Activated CD4-positive, CD25-positive, alpha-beta regulatory T cell treated with anti-CD3 and anti-CD28 coated beads, Interleukin-2, amount 50 U/mL, for 16 hours (primary cell): Measurements from ENCODE around the gene ZC2HC1B.

ENCODE experiments used
- DNase-seq: peaks from one replicate; pipeline ENCODE4 v3.0.0-alpha.2; 2020; ENCODE audit warnings: low read depth, low spot score

ZC2HC1B gene

DNA sequence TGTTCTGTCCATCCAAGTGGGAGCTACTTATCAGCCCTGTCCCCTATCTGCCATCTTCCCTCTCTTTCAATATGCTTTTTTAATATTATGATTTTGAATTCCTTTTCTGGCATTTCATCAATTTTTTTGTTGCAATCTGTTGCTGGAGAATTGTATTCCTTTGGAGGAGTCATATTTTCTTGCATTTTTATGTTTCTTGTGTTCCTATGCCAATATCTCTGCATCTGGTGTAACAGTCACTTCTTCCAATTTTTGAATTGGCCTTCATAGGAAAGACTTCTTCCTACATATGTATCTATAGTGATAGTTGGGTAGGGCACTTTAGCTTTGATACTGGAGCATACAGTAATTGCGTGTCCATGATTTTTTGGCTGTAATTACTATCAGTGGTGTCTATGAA lies 70.1 kb downstream of the ZC2HC1B start:
- DNase-seq = no peak

DNA sequence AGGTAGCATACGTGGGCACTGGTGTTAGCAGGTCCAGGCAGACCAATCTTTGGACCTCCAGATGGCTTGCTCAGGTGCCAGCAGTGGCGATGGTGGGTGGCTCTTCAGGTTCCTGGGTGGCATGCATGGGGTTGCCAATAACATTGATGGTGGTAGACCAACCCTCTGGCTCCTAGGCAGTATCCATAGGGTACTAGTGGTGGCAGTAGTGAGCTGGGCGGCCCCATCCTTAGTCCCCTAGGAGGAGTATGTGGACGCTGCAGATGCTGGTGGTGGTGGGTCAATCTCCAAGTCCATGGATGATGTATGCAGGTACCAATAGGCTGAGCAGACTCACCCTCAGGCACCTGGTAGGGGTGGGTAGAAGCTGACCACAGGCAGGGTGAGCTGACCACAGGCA lies 70.6 kb downstream of the ZC2HC1B start:
- DNase-seq = no peak

DNA sequence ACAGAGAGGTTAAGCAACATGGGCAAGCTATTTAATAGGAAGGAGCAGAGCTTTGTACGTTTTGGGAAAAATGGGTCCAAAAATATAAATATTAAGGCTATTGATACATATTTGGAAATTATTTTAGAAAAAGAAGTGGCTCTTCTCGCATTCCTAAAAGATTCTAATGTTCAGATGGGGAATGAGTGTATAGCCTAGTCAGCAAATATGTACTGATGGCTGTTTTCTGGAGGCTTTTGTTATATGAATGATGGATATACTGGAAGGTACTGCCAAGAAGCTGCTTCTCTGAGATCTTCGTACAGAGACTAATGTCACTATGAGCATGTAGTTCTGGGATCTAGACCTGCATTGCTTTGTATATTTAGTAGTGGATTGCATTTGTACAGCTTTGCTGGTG lies 72.1 kb downstream of the ZC2HC1B start:
- DNase-seq = no peak

DNA sequence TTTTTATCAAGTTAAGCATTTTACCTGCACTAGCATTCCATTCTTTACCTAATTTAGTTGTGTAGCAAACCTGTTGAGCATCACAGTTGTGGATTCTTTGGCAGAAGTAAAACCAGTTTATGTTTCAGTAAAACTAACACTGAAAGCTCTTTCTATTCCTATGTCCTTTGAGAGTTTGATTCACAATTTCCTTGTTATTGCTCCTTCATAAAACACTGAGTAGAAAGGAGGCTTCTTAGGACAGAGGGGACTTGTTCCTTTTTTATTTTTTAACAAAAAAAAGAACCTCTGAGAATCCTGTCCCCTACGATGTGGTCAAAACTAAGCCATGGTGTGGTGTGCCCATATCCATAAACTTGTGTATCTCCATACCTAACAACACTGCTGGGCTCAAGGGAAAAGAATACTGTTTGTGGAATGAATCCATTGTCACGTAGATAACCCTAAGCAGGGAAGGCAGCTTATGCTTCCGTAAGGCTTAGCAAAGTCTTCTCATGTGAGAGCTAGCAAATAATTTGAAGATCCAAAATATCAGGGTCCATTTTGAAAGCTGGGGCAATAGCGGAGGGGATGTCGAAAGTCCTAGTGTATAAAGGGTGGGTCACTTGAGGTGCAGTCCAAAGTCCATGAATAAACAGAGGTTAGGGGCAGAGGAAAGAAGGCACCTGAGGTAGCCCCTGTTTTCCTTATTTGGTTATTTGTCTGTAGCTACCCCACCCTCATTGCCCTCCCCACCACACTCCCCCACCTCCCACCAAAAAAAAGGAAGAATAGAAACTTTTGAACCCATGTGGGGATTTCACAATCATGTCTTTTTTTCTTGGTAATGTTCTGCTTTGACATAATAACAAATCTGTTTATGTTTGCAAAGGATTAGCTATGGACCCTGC lies 72.7 kb downstream of the ZC2HC1B start:
- DNase-seq = no peak

DNA sequence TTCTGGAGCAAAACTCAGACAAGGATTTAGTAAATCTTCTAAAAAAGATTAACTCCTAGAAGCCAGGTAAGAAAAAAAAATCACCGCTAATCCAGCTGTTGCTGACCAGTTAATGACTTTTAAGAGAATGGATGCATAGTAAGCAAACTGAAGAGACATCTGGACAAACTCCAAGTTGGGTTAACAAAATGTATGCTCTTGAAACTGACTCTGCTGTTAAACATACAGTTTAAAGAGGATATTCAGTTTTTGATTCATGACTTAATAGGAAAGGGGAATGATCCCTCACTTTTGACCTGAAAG lies 73.3 kb downstream of the ZC2HC1B start:
- DNase-seq = no peak

DNA sequence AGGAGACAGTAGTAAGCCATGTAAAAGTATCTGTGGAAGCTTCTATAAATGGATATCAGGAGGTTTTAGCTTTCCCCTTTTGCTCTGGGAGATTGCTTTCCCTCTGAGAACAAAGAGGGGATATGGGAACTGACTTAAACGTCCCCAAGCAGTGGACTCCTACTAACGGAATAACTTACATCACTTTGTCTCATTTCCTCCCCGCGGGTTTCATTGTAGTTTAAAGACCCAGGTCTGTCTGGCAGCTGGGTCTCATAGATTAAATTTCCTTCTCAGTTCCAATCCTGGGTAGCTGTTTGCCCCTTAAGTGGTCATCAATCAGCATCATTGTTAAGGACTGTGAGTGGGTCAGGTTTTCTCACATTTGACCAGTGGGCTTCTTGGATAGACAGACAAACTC lies 75.1 kb downstream of the ZC2HC1B start:
- no peak for DNase-seq

DNA sequence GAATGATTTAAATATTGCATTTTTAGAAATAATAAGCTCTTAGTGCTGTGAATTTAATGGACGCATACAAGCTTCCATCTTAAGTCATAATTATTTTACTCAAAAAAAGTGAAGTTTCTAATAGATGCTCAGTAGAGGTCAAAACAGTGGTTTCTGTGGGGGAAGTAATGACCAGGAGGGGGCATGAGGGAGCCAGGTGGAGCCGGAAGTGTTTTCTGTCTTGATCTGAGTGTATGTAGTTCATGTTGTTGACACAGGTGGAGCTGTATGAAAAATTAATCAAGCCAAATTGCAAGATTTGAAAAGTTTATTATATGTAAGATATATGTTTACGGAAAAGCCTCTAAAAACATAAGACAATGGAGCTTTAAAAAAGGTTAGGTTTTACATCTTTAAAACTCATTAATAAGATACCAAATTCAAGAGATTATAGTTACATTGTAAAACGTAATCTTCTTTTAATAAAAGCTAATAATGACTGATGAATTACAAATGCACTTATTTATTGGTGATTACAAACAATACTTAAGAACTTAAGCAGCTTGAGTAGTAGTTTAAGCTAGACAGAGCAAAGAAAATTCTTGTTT lies 75.8 kb downstream of the ZC2HC1B start:
- DNase-seq = peak; percentile 21

DNA sequence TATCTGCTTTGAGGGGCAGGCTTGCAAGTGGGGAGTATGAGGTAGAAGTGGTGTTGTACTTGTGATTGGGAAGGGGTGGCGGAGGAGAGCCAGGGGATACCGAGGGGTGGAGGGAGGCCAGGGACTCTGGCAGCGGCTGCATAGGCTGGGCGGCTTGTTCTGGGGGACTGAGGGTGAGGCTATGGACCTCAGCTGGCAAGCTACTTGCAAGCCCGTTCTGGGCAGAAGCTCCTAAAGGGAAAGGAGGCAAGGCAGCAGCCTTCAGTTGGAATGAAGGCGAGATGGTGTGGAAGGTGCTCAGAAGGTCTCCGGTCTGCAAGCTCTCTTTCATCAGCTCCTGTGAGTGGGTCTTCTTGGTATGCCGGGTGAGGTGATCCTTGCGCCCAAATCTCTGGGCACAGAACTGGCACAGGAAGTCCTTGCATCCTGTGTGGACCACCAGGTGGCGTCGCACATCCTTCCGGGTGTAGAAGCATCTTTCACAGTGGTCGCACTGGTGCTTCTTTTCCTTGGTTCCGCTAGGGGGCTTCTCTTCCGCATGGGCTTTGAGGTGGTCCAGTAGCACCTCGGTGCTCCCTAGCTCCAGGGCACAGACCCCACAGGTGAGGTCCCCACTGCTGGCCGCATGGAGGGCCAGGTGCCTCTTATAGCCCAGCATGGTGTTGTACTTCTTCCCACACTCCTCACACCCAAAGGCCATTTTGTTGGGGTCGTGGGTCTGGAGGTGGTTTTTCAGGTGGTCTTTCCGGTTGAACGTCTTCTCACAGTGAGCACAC lies 77.8 kb downstream of the ZC2HC1B start:
- DNase-seq = peak; percentile 14

DNA sequence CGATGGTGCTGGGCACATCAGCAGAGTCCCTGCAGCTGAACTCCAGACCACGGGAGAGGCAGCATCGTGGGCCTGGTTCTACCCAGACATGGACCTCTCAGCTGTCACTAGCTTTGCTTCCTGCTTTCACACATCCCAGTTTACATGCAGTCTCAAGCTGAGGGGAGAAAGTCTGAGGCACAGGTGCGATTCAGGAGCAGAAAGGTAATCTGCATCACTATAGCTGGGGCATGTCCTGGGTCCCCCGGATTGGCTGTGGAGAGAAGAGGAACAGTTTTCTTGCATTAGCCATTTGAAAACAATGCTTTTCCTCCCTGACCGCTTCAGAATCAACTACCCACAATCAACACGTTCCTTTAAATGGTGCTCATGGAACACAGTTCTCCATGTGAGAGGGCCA lies 83.9 kb downstream of the ZC2HC1B start:
- no peak for DNase-seq

DNA sequence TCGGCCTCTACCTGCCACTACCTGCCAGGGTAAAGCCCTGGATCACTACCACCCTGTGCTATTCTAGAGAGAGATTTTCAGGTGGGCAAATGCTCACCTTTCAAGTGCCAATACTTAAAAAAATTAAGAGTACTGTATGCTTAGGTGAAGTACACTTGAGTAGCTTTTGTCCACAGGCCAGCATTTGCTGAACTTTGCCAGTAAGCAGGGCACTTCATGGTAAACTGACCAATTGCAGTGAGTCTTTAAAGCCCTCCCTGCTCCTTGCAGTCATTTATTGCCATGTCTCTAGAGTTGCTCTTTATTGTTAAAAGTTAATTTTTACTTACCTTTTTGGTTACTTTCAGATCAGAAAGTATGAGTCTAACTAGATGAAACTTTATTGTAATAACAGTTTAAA lies 85.3 kb downstream of the ZC2HC1B start:
- no peak for DNase-seq

DNA sequence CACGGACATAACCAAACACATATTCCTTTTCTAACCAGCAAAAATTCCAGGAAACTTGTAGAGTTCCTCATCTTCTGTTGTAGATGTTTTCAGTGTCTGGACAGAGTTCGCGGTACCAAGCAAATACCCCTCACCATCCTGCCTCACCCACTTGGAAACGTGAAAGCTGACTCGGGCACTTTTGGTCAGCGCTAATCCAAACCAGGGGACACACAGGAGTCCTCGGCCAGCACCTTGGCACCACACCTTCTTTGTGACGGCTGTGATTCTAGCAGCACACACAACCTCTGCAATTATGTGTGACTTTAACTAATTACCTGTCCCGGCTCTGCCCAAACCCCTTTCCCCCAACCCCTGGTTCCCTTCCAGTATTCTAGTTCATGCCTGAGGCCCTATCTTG lies 85.7 kb downstream of the ZC2HC1B start:
- no peak for DNase-seq

DNA sequence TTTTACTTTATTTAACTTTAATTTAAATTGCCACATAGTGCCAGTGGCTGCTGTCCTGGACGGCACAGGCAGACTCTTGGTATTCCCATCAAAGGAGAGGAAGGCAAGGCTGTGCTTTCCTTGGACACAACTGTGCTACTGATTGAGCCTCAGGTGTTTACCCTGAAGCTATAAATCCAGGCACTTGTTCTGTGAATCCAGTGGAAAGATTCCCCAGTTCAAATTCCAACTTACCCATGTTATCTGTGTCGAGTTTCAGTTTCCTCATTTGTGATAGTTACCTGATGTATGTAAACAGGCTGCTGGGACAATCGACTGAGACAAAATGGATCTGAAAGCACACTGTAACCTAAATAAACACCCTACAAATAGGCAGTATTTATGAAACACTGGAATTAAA lies 86.6 kb downstream of the ZC2HC1B start:
- DNase-seq = no peak

DNA sequence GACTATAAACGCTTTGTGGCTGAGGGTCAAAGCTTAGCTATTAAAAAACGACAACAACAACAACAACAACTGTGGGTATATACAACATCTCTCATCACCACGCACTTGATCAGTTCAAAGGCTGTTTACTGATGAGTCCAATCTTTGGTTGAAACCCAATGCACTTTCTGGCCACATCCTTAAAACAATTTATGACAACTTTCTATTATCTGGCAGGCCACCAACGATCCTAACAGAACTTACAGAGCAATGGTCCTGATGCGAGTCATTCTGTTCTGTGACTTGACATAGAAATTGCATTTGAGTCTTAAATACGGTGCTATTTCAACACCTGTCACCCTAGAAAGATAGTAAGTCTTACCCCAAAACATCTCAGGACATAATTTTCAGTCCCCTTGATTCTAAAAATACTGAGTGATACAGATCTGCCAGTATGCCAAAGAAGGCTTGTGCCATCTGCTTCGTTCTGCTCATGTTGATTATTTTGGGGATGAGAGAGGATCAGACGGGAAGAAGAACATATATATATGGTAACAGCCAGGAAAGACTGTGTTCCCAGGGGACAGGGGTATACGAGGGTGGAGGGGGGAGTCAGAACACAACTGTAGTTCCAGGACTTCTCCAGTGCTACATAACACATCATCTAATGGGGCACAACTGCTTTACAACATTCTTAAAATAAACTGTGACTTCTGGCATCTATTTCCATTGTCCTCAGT lies 87.9 kb downstream of the ZC2HC1B start:
- no peak for DNase-seq

DNA sequence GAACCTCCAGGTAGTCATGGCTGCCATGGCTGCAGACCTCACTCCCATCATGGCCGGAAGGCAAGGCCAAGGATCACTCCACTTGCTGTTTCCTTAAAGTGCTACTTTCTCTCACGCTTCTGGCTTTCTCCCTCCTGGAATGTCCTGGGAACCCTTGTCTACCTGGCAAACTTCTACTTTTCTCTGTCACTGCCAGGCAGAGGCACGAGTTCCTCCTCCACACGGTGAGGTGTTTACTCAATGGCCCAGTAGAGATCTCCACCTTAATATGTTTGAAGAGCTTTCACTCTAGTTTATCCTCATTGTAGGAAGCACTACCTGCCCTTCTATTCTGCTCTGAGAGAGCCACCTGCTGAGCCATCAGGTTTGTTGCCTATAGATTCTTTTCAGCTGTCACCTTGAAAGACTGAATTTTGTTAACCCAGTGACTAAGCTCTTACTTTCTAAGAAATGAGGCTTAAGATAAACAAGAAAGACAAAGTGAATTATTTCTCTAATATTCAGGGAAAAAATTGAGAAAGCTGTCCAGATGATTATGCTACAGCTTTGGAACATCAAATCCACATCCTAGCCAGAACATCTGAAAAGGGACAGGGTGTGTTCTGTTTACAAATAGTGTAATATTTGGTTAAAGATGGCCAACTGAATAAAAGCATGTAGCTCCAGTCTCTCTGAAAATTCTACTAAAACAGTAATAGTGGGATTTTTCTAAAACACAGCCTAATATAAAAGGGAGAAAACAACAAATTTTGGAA lies 88.8 kb downstream of the ZC2HC1B start:
- DNase-seq = no peak

DNA sequence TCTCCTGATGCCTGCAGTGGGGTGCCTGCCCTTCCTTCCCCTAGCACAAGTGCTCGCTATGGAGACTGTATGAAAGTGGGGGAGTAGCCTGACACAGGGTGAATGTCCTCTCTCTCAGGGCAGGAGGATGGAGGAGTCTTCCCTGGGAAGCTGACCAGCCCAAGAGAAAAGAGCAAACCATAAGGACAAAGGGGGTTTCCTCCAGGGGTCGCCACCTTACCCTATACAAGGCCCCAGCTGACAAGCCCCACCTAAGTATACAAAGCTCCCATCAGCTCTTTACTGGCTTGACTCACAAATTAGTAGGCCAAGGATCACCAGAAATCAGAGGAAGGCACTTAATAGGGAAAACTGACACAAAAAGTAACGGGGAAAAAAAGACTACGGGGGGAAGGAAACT lies 89.6 kb downstream of the ZC2HC1B start:
- no peak for DNase-seq

DNA sequence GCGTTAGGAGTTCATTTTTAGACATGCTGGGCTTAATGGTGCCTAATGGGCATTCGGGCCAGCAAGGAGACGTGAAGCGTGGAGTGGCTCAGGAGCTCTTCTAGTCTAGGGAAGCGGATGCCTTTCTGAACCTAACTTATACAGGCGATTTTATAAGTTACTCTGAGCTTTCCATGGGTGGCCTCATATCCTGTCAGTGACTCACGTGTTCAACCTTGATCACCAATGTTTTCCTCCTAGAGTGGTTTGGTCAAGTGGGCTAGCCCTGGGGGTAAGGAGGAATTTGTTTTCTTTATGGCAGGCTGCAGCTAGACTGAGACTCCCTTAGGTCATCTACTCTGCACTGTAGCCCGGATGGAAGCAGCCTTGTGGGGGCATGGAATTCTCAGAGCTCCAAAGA lies 91.7 kb downstream of the ZC2HC1B start:
- DNase-seq = no peak

DNA sequence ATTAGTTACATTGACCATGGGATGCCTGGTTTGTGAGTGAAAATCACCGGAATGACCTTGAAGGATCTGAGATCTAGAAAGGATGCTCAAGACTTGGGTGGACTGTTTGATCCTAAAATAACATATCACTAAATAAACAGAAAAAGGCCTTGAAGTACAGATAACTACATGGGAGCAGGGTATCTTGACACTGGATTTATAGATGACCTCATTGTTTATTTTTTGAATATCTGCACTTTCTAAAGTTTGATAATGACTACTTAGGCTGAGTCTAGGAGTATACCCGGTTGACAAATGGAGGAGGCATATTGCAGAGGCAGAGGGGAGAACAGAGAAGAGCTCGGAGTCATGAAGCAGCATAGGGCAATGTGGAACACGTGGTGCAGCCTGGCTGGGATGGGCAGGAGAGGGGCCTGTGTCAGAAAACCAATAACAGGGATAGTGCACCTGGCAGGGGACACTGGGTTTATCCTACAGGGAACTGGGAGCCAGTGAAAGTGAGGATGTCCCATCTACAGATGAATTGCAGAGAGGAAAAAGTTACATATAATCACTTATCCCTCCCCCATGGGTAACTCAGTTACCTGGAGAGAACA lies 93.5 kb downstream of the ZC2HC1B start:
- no peak for DNase-seq

DNA sequence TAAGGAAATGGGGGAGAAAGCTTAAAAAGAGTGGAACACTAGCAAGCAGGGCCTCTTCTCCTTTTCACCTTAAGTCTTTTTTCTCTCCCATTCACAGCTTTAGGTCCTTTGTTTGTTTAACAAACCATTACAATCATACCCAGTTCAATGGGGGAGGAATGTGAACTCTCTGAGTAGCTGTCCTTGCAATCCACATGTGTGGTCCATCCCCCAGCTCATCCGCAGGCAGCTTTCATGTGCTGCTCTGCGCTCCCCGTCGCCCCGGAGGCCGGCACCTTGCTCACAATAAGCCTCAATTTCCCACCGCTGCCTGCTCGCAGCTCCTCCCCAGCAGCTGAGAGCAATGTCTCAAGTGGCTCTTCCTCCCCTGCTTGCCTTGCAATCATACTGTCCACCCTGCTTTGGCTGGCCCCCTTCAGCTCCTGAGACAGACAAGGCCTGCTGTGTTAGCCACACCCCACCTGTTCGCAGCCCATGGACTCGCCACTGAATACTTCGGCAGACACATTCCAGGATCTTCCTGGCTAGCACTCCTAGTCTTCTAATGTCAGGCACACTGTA lies 94.6 kb downstream of the ZC2HC1B start:
- no peak for DNase-seq

DNA sequence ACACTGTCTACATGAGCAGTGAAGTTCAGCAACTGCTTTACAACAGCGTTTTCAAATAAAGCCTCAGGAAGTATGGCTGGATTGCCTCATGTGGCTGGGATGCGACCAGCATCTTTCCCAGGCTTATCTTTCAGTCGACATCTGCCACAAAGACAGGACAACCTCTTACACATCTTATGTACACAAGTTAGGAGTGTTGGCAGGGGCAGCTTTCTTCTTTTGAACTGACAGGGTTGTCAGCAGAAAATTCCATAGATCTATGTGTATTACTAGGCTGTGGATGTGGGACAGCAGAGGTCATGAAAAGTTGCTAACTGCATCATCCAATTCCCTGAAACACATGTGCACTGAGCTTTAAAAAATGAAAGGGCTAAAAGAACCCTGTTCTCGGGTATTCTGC lies 95.7 kb downstream of the ZC2HC1B start:
- DNase-seq = no peak

DNA sequence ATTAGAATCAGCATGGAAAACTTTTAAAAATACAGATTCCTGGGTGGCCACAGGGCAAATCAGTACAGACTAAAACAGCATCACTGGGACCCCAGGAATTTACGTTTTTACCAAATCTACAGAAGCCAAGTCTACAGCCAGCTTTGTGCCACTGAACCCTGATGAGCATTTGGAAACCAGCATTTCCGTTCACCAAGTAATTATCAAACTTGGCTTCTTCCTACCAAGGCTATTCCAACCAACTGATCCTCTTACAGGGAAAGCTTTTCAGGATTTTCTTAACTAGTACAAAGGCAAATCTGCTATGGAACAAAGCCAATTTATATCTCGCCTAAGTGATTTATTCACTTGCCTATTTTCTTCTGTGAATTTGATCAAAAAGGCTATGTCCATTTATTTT lies 96.8 kb downstream of the ZC2HC1B start:
- no peak for DNase-seq
